PFSK-1 (cell line): ENCODE results near the gene RMND1.

Experiments
- FOXP2 ChIP-seq: optimal IDR thresholded peaks from 2 replicates; pipeline ENCODE3; 2011; ENCODE audit warnings: borderline replicate concordance, control low read depth, inconsistent platforms; ENCODE audit not compliant: insufficient read depth; ENCODE audit errors: extremely low read length, extremely low read depth
- POLR2AphosphoS5 ChIP-seq: IDR thresholded peaks from 2 replicates; pipeline ENCODE4 v1.6.1; 2012; ENCODE audit warnings: low read depth, mild to moderate bottlenecking, control low read depth, low read length, moderate library complexity

DNA sequence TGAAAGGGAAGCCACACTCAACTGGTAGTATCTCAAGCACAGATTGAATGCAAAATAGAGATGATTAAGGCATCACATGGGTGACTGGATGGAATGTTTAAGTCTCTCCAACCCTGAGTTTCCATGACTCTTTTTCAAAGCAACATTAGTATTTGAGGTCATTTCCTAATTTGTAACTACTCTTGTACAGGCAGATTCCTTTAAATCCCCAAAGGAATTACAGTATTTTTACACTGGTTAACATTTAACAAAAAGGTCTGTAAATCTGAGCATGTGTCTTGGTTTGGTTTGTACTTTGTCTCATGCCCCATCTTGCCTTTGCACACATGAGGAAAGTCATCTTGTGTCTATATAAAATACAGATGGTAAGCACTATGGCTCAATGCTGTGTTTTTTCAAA, 15.1 kb downstream of the RMND1 start:
- TF ChIP-seq POLR2AphosphoS5: no peak
- no peak for TF ChIP-seq FOXP2
